HG03064 (cell line): Measurements from ENCODE around the gene GIGYF1.

Experiments used
- ATAC-seq: cut with Tn5 transposase; IDR thresholded peaks from one replicate; pipeline ENCODE4 v1.9.1; 2021; ENCODE audit warnings: low read depth; ENCODE audit not compliant: unreplicated experiment

Gene GIGYF1

GRCh38 chr7:100639995-100640516 is 54.0 kb downstream of the GIGYF1 start:
- ATAC-seq: no peak

GRCh38 chr7:100632951-100633717 is 60.9 kb downstream of the GIGYF1 start:
- ATAC-seq: no peak

- ATAC-seq: no peak
These were observed 64.0 kb downstream of the GIGYF1 start for GRCh38 chr7:100630066-100630465.
